HepG2 (cell line): ENCODE data around the gene CAND2. TPM values are rescaled to one million over a fixed set of nuclear protein-coding genes. Genes with fewer than 3 reads are reported as not detected.

Source experiments
- ATAC-seq: fragments of 200-7000 bp; cut with Tn5 transposase; 3 replicates; pipeline ENCODE4 v1.9.1; 2020; ENCODE audit warnings: mild to moderate bottlenecking, moderate library complexity
- BruUV-seq: library from RNA; stranded (reverse); fragments of 400-500 nt; replicated peaks from 2 replicates; lab custom pipeline; 2021; lab: Mats Ljungman, UMichigan
- CTCF ChIA-PET: fragments of 300-600 bp; formaldehyde crosslinking; extraction: SDS; loops from one replicate; lab custom pipeline; 2021; ENCODE audit warnings: low total read pairs, inconsistent platforms, low intra/inter-chr PET ratio; lab: Yijun Ruan, JAX
- POLR2A ChIA-PET: fragments of 350-600 bp; sonication (Branson Sonifier 250); formaldehyde crosslinking; loops from one replicate; lab custom pipeline; 2020; ENCODE audit warnings: antibody characterized with exemption, inconsistent platforms; lab: Yijun Ruan, JAX
- DNase-seq: peaks from one replicate; pipeline ENCODE4 v3.0.0-alpha.2; 2015; ENCODE audit warnings: low spot score
- FAIRE-seq: peaks from 3 replicates; lab custom pipeline; 2011; peaks lifted over from hg19 to GRCh38; lab: Jason Lieb, UNC
- H2AFZ ChIP-seq: one replicate; pipeline ENCODE4 v1.6.1; 2011; ENCODE audit warnings: low read length, inconsistent platforms
- H3K27ac ChIP-seq: fragments of 300-600 bp; 3 replicates; pipeline ENCODE4 v1.8.0; 2011; ENCODE audit warnings: mixed run types, mild to moderate bottlenecking, mixed read lengths, low read length, inconsistent platforms; ENCODE audit not compliant: insufficient read depth; ENCODE audit errors: extremely low read length
- H3K27me3 ChIP-seq, 2 experiments: fragments of 200-600 bp in 1 of 2; 2 replicates in 1 of 2; 3 replicates in 1 of 2; pipeline versions ENCODE4 v1.6.0 to v1.8.0; 2011; ENCODE audit warnings: low read length in 2 of 2, mild to moderate bottlenecking in 2 of 2, moderate library complexity in 2 of 2, inconsistent platforms in 1 of 2; ENCODE audit not compliant: insufficient read depth in 2 of 2, control insufficient read depth in 1 of 2
- H3K36me3 ChIP-seq, 2 experiments: fragments of 200-600 bp in 1 of 2; replicated peaks in 1 of 2; 2 replicates in 1 of 2; 3 replicates in 1 of 2; pipeline versions ENCODE4 v1.5.1 to v1.8.0; 2011; ENCODE audit warnings: low read length in 2 of 2, inconsistent platforms in 1 of 2; ENCODE audit not compliant: insufficient read depth in 2 of 2, control insufficient read depth in 1 of 2
- H3K4me1 ChIP-seq: 2 replicates; pipeline ENCODE4 v1.5.1; 2012; ENCODE audit warnings: low read length, inconsistent platforms; ENCODE audit not compliant: insufficient read depth
- H3K4me2 ChIP-seq: 2 replicates; pipeline ENCODE4 v1.6.0; 2011; ENCODE audit warnings: low read depth, low read length, inconsistent platforms
- H3K4me3 ChIP-seq, 3 experiments: fragments of 200-600 bp in 1 of 3; sonication (generic), shearing (Covaris generic) in 1 of 3; replicated peaks in 1 of 3; 2 replicates each; pipeline ENCODE4 v1.5.1; 2011 to 2016; ENCODE audit warnings: low read length in 3 of 3, inconsistent platforms in 2 of 3, low read depth in 2 of 3, mild to moderate bottlenecking in 2 of 3, control low read depth in 1 of 3, mixed read lengths in 1 of 3; ENCODE audit not compliant: insufficient read depth in 1 of 3
- H3K79me2 ChIP-seq: one replicate; pipeline ENCODE4 v1.6.1; 2011; ENCODE audit warnings: low read length, inconsistent platforms; ENCODE audit not compliant: insufficient read depth
- H3K9ac ChIP-seq: 2 replicates; pipeline ENCODE4 v1.6.0; 2011; ENCODE audit warnings: mild to moderate bottlenecking, low read depth, low read length, inconsistent platforms; ENCODE audit not compliant: insufficient read depth
- H3K9me3 ChIP-seq: 2 replicates; pipeline ENCODE4 v1.5.1; 2012; ENCODE audit warnings: mild to moderate bottlenecking, low read length
- H4K20me1 ChIP-seq: 2 replicates; pipeline ENCODE4 v1.6.0; 2011; ENCODE audit warnings: inconsistent platforms, mild to moderate bottlenecking, low read length, moderate library complexity; ENCODE audit not compliant: insufficient read depth
- EP300 ChIP-seq, 3 experiments: sonication (generic) in 1 of 3; formaldehyde crosslinking in 1 of 3; IDR thresholded peaks; 2 replicates each; pipeline versions ENCODE4 v1.5.1 to v1.6.1; 2011 to 2020; ENCODE audit warnings: low read depth in 2 of 3, low read length in 2 of 3, borderline replicate concordance in 1 of 3, improper control_type of control experiment in 1 of 3, mild to moderate bottlenecking in 1 of 3, missing genetic modification reagents in 1 of 3, moderate library complexity in 1 of 3
- FIP1L1 ChIP-seq: fragments of 200-400 bp; formaldehyde crosslinking; IDR thresholded peaks from 2 replicates; pipeline ENCODE4 v1.6.1; 2018; ENCODE audit warnings: low read depth, mild to moderate bottlenecking, low read length, moderate library complexity, borderline replicate concordance; ENCODE audit not compliant: insufficient read depth
- HCFC1 ChIP-seq: fragments of 150-350 bp; IDR thresholded peaks from 2 replicates; pipeline ENCODE4 v1.6.1; 2014; ENCODE audit warnings: low read depth, low read length
- HNRNPUL1 ChIP-seq: fragments of 200-400 bp; formaldehyde crosslinking; IDR thresholded peaks from 2 replicates; pipeline ENCODE4 v1.6.1; 2017; ENCODE audit warnings: low read depth, mild to moderate bottlenecking, low read length, moderate library complexity
- LCORL ChIP-seq, 2 experiments: fragments of 450-650 bp in 1 of 2; sonication (generic) in 1 of 2; formaldehyde crosslinking in 1 of 2; IDR thresholded peaks; 2 replicates each; pipeline versions ENCODE4 v1.5.0 to v1.6.1; 2017 to 2020; ENCODE audit warnings: antibody characterized with exemption in 1 of 2, missing genetic modification reagents in 1 of 2
- MTF1 ChIP-seq: sonication (generic); formaldehyde crosslinking; IDR thresholded peaks from 2 replicates; pipeline ENCODE4 v1.5.0; 2020; ENCODE audit warnings: missing genetic modification reagents
- RFX5 ChIP-seq: IDR thresholded peaks from 2 replicates; pipeline ENCODE4 v1.6.1; 2011; ENCODE audit warnings: low read depth, low read length, improper control_type of control experiment
- SMARCE1 ChIP-seq: fragments of 450-650 bp; IDR thresholded peaks from 2 replicates; pipeline ENCODE4 v1.6.1; 2017; ENCODE audit warnings: borderline replicate concordance
- ZNF318 ChIP-seq: sonication (generic); formaldehyde crosslinking; IDR thresholded peaks from 2 replicates; pipeline ENCODE4 v1.4.0; 2020; ENCODE audit warnings: mild to moderate bottlenecking, missing genetic modification reagents
- ZNF33A ChIP-seq: sonication (generic); formaldehyde crosslinking; IDR thresholded peaks from 2 replicates; pipeline ENCODE4 v1.5.1; 2020; ENCODE audit warnings: missing genetic modification reagents, mild to moderate bottlenecking, moderate library complexity, borderline replicate concordance
- ZNF350 ChIP-seq: sonication (generic); formaldehyde crosslinking; IDR thresholded peaks from 2 replicates; pipeline ENCODE4 v1.4.0; 2020; ENCODE audit warnings: mild to moderate bottlenecking, low read depth, missing genetic modification reagents, borderline replicate concordance
- ZSCAN29 ChIP-seq: sonication (generic); formaldehyde crosslinking; conservative IDR thresholded peaks from 2 replicates; pipeline ENCODE4 v1.4.0; 2020; ENCODE audit warnings: mild to moderate bottlenecking, missing genetic modification reagents
- WGBS: methylation state at CpG from one replicate; pipeline ENCODE4 v1.1.6; 2017; ENCODE audit warnings: low lambda C conversion rate; 5-methylcytosine and 5-hydroxymethylcytosine counted together
- in situ Hi-C: cut with HindIII; loops from 2 replicates; pipeline ENCODE4 v1.10.0; 2017; ENCODE audit warnings: low pct_unique_long_range_greater_than_20kb; ENCODE audit not compliant: extremely low pct_ligation_motif_present
- intact Hi-C: fragments of 100-400 bp; cut with micrococcal nuclease; formaldehyde crosslinking; loops from one replicate; pipeline ENCODE4 v1.10.0; 2022; ENCODE audit not compliant: unreplicated experiment
- polyA plus RNA-seq, 8 experiments: library from polyadenylated mRNA; depleted of rRNA in 3 of 8; stranded (reverse) in 7 of 8; unstranded in 1 of 8; fragments of >200 nt; fragmentation: Illumina TruSeq in 4 of 8; extraction: Trizol in 4 of 8; gene quantifications; 2 replicates each; pipeline versions ENCODE4 v1.2.1 to v1.2.3, GENCODE V29; 2011 to 2016; ENCODE audit warnings: low read depth in 4 of 8, missing spikeins in 1 of 8, mixed read lengths in 1 of 8; ENCODE audit not compliant: insufficient read depth in 1 of 8
- total RNA-seq, 5 experiments: library from RNA; depleted of rRNA; stranded (reverse); fragments of >200 nt; fragmentation: Illumina TruSeq; extraction: Trizol; gene quantifications; 2 replicates each; pipeline ENCODE4 v1.2.3, GENCODE V29; 2016; ENCODE audit warnings: low read depth in 1 of 5

Gene CAND2
- total and polyA plus RNA-seq, 2 of the 13 experiments (the other 11 are each of a cell fraction or from before 2014, with no cell fraction given) = 0.01 TPM; not detected in 1

- ChIA-PET CTCF (no interaction called here), POLR2A (no interaction called here)
- Histone ChIP-seq H3K9me3 (no peaks in the 10 kb centered on the region), H2AFZ (peak overlapping the region; percentile 56), H3K27ac (no peak overlapping the region), H3K36me3 (no peaks in the 10 kb centered on the region), H3K4me3 (no peak overlapping the region), H3K4me1 (peaks cover 29% of the 10 kb centered on the region), H4K20me1 (no peaks in the 10 kb centered on the region), H3K27me3 (0 out of 5 replicates have a peak, but pooled peaks cover 0 to 3% of the 10 kb centered on the region in 2 experiments), H3K9ac (no peak overlapping the region), H3K79me2 (no peaks in the 10 kb centered on the region), H3K4me2 (no peak overlapping the region)
- intact Hi-C loops (no loop called here), in situ Hi-C loops (no loop called here)
- no peak for DNase-seq
- WGBS = 47% methylated on average over 3 of the region's 5 CpGs
- ATAC-seq = no peak
- TF ChIP-seq LCORL (IDR thresholded peaks at IDR 0.05) = no peak
- no peak for TF ChIP-seq LCORL (CRISPR knock-in tag; IDR thresholded peaks at IDR 0.05)
- TF ChIP-seq HNRNPUL1 = no peak
- TF ChIP-seq FIP1L1 = no peak
- TF ChIP-seq ZSCAN29 (CRISPR knock-in tag) = no peak
- TF ChIP-seq EP300 (IDR thresholded peaks at IDR 0.05; ENCODE audit: low read depth in 2 of 2, low read length in 2 of 2) = no peak
- no peak for TF ChIP-seq EP300 (CRISPR knock-in tag; IDR thresholded peaks at IDR 0.05; ENCODE audit: borderline replicate concordance)
- TF ChIP-seq SMARCE1 = no peak
- no peak for TF ChIP-seq HCFC1
- no peak for TF ChIP-seq ZNF33A (CRISPR knock-in tag)
- no peak for TF ChIP-seq RFX5
- no peak for TF ChIP-seq ZNF318
- no peak for TF ChIP-seq MTF1 (CRISPR knock-in tag)
- no peak for TF ChIP-seq ZNF350 (CRISPR knock-in tag)
- FAIRE-seq = no peak
- BruUV-seq = no TSS peak
These were observed 38.3 kb upstream of the CAND2 start for GRCh38 chr3:12758025-12758781.
